ENCODE results near the gene NFILZ. TPM values are rescaled to one million over a fixed set of nuclear protein-coding genes. Genes with fewer than 3 reads are reported as not detected.

The NFILZ gene
- polyA plus RNA-seq, 1 donor (not counting 4 experiments of a cell fraction or from before 2014, with no cell fraction given), result not detected

- no peak overlapping the region for H2AFZ ChIP-seq (ENCODE audit: control insufficient read depth, low read length)
- H3K4me3 ChIP-seq (ENCODE audit: control insufficient read depth in 2 of 3, extremely low read depth in 1 of 3, insufficient read depth in 2 of 3, low read depth in 1 of 3, low read length in 3 of 3), result no peak overlapping the region
- no peak overlapping the region for H3K9ac ChIP-seq (ENCODE audit: control insufficient read depth, extremely low read depth, insufficient read depth, low read length)
- FAIRE-seq (no peak), DNase-seq (ENCODE audit: low read depth, low spot score) (no peak)
- H3K9me3 ChIP-seq (ENCODE audit: control insufficient read depth, low read depth, low read length), result no peaks in the 10 kb centered on the region
- dilution Hi-C loops (cut with MboI; ENCODE audit: extremely low pct_ligation_motif_present, low sequenced_read_pairs), result no loop called here
- no peaks in the 10 kb centered on the region for H4K20me1 ChIP-seq (ENCODE audit: control insufficient read depth, extremely low read depth, insufficient read depth, low read length)
- no peaks in the 10 kb centered on the region for H3K36me3 ChIP-seq (ENCODE audit: control insufficient read depth in 2 of 2, extremely low read depth in 1 of 2, insufficient read depth in 2 of 2, low read length in 2 of 2)
- peaks cover 19% of the 10 kb centered on the region for H3K27me3 ChIP-seq (ENCODE audit: control insufficient read depth, extremely low read depth, insufficient read depth, low read length)
- H3K27ac ChIP-seq (ENCODE audit: control insufficient read depth, insufficient read depth, low read length), result no peak overlapping the region
- no peaks in the 10 kb centered on the region for H3K79me2 ChIP-seq (ENCODE audit: control insufficient read depth, insufficient read depth, low read length)
- H3K9me1 ChIP-seq (ENCODE audit: control insufficient read depth, extremely low read depth, insufficient read depth, low read length), result no peaks in the 10 kb centered on the region
- no peaks in the 10 kb centered on the region for H3K4me1 ChIP-seq (ENCODE audit: control insufficient read depth, extremely low read depth, insufficient read depth, low read length)
- TF ChIP-seq EZH2 (IDR thresholded peaks at IDR 0.05; ENCODE audit: low read length) (no peak), CTCF (optimal IDR thresholded peaks at IDR 0.05 in 1 of 3, IDR thresholded peaks at IDR 0.05 in 1 of 3, conservative IDR thresholded peaks at IDR 0.05 in 1 of 3; ENCODE audit: extremely low read depth in 1 of 3, insufficient read depth in 2 of 3, low read length in 3 of 3) (no peak)
- H3K4me2 ChIP-seq (ENCODE audit: control insufficient read depth, extremely low read depth, insufficient read depth, low read depth, low read length), result no peak overlapping the region
Measured at GRCh38 chr19:8608941-8609278, 21.5 kb upstream of the NFILZ start.

GRCh38 chr19:8609279-8610040 lies 21.0 kb upstream of the NFILZ start:
- Histone ChIP-seq H3K9me1 (ENCODE audit: control insufficient read depth, extremely low read depth, insufficient read depth, low read length) (no peaks in the 10 kb centered on the region), H3K9me3 (ENCODE audit: control insufficient read depth, low read depth, low read length) (no peaks in the 10 kb centered on the region), H3K9ac (ENCODE audit: control insufficient read depth, extremely low read depth, insufficient read depth, low read length) (no peak overlapping the region), H3K27ac (ENCODE audit: control insufficient read depth, insufficient read depth, low read length) (no peak overlapping the region), H3K36me3 (ENCODE audit: control insufficient read depth in 2 of 2, extremely low read depth in 1 of 2, insufficient read depth in 2 of 2, low read length in 2 of 2) (no peaks in the 10 kb centered on the region), H3K4me2 (ENCODE audit: control insufficient read depth, extremely low read depth, insufficient read depth, low read depth, low read length) (no peak overlapping the region), H3K79me2 (ENCODE audit: control insufficient read depth, insufficient read depth, low read length) (no peaks in the 10 kb centered on the region), H2AFZ (ENCODE audit: control insufficient read depth, low read length) (no peak overlapping the region), H3K4me1 (ENCODE audit: control insufficient read depth, extremely low read depth, insufficient read depth, low read length) (no peaks in the 10 kb centered on the region), H3K27me3 (ENCODE audit: control insufficient read depth, extremely low read depth, insufficient read depth, low read length) (peaks cover 19% of the 10 kb centered on the region), H3K4me3 (ENCODE audit: control insufficient read depth in 2 of 3, extremely low read depth in 1 of 3, insufficient read depth in 2 of 3, low read depth in 1 of 3, low read length in 3 of 3) (no peak overlapping the region), H4K20me1 (ENCODE audit: control insufficient read depth, extremely low read depth, insufficient read depth, low read length) (no peaks in the 10 kb centered on the region)
- dilution Hi-C loops (cut with MboI; ENCODE audit: extremely low pct_ligation_motif_present, low sequenced_read_pairs), result no loop called here
- TF ChIP-seq EZH2 (IDR thresholded peaks at IDR 0.05; ENCODE audit: low read length) (no peak), CTCF (optimal IDR thresholded peaks at IDR 0.05 in 1 of 3, IDR thresholded peaks at IDR 0.05 in 1 of 3, conservative IDR thresholded peaks at IDR 0.05 in 1 of 3; ENCODE audit: extremely low read depth in 1 of 3, insufficient read depth in 2 of 3, low read length in 3 of 3) (no peak)
- no peak for FAIRE-seq
- DNase-seq (ENCODE audit: low read depth, low spot score), result no peak
